Skin of body (tissue), 2 donors: Measurements from ENCODE around the gene CYP2C18. TPM values are rescaled to one million over a fixed set of nuclear protein-coding genes. Genes with fewer than 3 reads are reported as not detected.
"Not testable (repeated sequence)": the region's sequence is repeated elsewhere in the genome, so short reads cannot be mapped to it uniquely, and the experiment has no call there.

Experiments
- DNase-seq: peaks from one replicate; lab custom pipeline; 2025; lab: John Stamatoyannopoulos, UW
- total RNA-seq: library from RNA; depleted of rRNA; stranded (reverse); fragments of >200 nt; gene quantifications from one replicate; pipeline ENCODE4 v1.2.3, GENCODE V29; 2014

CYP2C18 gene
- total RNA-seq, 1 donor from 2014 or later: 3.0 TPM

- no peak for DNase-seq
Observed at GRCh38 chr10:94747137-94747536, 63.6 kb downstream of the CYP2C18 start.

- no peak for DNase-seq
Observed at GRCh38 chr10:94747838-94748237, 64.3 kb downstream of the CYP2C18 start.

GRCh38 chr10:94757916-94758315 lies 74.4 kb downstream of the CYP2C18 start:
- DNase-seq: no peak

GRCh38 chr10:94760586-94761178 lies 77.2 kb downstream of the CYP2C18 start:
- DNase-seq: no peak

- no peak for DNase-seq
Observed at GRCh38 chr10:94762393-94762792, 78.9 kb downstream of the CYP2C18 start, which contains the start of gene CYP2C19. Gene CYP2C19 (plus strand): TSS chr10:94762681. CDS start chr10:94762706, 25 bp downstream.

GRCh38 chr10:94775425-94775824 lies 91.9 kb downstream of the CYP2C18 start:
- not testable (repeated sequence) for DNase-seq

GRCh38 chr10:94777886-94778458 lies 94.4 kb downstream of the CYP2C18 start:
- no peak for DNase-seq

GRCh38 chr10:94780844-94781243 lies 97.3 kb downstream of the CYP2C18 start:
- no peak for DNase-seq

- DNase-seq: no peak
Observed at GRCh38 chr10:94784256-94784655, 100.7 kb downstream of the CYP2C18 start.

- no peak for DNase-seq
Observed at GRCh38 chr10:94785211-94785610, 101.7 kb downstream of the CYP2C18 start.

Other genes with a start within 250 kb of the CYP2C18 start
- 35.5 TPM for gene HELLS, start 137.9 kb upstream of the CYP2C18 start, total RNA-seq
- 0.69 TPM for gene CYP2C19, start 79.0 kb downstream of the CYP2C18 start, total RNA-seq